Mammary epithelial cell (primary cell): ENCODE data around the gene HSPH1.

Experiments used
- EZH2 ChIP-seq: IDR thresholded peaks from 2 replicates; pipeline ENCODE4 v1.6.1; 2012; ENCODE audit warnings: low read length, inconsistent platforms, borderline replicate concordance
- TF ChIP-seq, protein P1 (sequence below), 2 donors: IDR thresholded peaks in 1 of 2; conservative IDR thresholded peaks in 1 of 2; 2 replicates each; pipeline ENCODE4 v1.5.1; 2011 to 2012; ENCODE audit warnings: inconsistent platforms in 2 of 2, low read length in 2 of 2, mild to moderate bottlenecking in 2 of 2, control low read depth in 1 of 2, low read depth in 1 of 2; ENCODE audit not compliant: insufficient read depth in 1 of 2; ENCODE audit errors: extremely low read depth in 1 of 2

DNA sequence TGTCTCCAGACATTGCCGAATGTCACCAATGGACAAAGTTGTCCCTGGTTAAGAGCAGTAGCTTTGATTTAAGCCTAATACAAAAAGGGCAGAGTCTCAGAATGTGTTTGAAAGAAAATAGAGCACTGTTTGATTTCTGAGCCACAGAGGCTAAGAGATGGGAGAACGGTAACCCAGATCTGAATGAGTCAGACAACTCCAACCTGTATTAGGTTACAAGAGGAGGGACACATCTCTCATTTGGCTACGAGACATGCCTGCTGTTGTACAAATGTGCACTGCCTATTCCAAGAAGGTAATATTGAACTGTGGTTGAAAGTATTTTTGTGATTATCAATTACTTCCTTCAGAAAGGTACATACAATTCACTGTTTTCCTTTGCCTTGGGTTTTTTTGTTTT is 4.9 kb upstream of the HSPH1 start:
- TF ChIP-seq, protein P1, sequence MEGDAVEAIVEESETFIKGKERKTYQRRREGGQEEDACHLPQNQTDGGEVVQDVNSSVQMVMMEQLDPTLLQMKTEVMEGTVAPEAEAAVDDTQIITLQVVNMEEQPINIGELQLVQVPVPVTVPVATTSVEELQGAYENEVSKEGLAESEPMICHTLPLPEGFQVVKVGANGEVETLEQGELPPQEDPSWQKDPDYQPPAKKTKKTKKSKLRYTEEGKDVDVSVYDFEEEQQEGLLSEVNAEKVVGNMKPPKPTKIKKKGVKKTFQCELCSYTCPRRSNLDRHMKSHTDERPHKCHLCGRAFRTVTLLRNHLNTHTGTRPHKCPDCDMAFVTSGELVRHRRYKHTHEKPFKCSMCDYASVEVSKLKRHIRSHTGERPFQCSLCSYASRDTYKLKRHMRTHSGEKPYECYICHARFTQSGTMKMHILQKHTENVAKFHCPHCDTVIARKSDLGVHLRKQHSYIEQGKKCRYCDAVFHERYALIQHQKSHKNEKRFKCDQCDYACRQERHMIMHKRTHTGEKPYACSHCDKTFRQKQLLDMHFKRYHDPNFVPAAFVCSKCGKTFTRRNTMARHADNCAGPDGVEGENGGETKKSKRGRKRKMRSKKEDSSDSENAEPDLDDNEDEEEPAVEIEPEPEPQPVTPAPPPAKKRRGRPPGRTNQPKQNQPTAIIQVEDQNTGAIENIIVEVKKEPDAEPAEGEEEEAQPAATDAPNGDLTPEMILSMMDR (conservative IDR thresholded peaks at IDR 0.05 in 1 of 2, IDR thresholded peaks at IDR 0.05 in 1 of 2; ENCODE audit: extremely low read depth in 1 of 2, insufficient read depth in 1 of 2, low read depth in 1 of 2, low read length in 2 of 2), result no peak
- no peak for TF ChIP-seq EZH2
